ENCODE data around the gene MDM2. TPM values are rescaled to one million over a fixed set of nuclear protein-coding genes. Genes with fewer than 3 reads are reported as not detected.

MDM2 gene
- total RNA-seq, 4 donors from 2014 or later = 47.5 to 79.2 (median 57.4) TPM

DNA sequence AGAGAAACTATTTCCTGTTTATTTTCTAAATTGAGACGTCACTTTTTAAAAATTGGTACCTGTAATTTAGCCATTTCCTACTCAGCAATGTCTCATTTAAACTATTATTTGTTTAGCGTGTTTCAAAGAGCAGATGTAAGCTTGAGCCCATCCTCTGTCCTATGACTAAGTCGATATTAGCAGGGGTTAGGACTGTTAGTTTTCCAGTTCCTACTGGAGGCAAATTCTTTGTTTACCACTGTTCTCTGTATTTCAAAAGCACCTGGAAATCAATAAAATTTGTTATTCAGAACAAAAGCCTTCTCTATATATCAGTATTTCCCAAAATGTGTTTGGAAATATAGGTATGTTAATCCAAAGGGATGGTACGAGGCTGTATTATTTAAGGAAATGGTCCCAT, 42.4 kb downstream of the MDM2 start:
- H3K27ac ChIP-seq = no peak overlapping the region
- TF ChIP-seq POLR2AphosphoS5 (IDR thresholded peaks at IDR 0.05) = no peak
- no peak for TF ChIP-seq POLR2A (IDR thresholded peaks at IDR 0.05)
- TF ChIP-seq, protein P1, sequence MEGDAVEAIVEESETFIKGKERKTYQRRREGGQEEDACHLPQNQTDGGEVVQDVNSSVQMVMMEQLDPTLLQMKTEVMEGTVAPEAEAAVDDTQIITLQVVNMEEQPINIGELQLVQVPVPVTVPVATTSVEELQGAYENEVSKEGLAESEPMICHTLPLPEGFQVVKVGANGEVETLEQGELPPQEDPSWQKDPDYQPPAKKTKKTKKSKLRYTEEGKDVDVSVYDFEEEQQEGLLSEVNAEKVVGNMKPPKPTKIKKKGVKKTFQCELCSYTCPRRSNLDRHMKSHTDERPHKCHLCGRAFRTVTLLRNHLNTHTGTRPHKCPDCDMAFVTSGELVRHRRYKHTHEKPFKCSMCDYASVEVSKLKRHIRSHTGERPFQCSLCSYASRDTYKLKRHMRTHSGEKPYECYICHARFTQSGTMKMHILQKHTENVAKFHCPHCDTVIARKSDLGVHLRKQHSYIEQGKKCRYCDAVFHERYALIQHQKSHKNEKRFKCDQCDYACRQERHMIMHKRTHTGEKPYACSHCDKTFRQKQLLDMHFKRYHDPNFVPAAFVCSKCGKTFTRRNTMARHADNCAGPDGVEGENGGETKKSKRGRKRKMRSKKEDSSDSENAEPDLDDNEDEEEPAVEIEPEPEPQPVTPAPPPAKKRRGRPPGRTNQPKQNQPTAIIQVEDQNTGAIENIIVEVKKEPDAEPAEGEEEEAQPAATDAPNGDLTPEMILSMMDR (IDR thresholded peaks at IDR 0.05) = no peak
- no peak for TF ChIP-seq EP300 (IDR thresholded peaks at IDR 0.05)
- H3K27me3 ChIP-seq = no peaks in the 10 kb centered on the region
- H3K9me3 ChIP-seq = no peaks in the 10 kb centered on the region
- no peak overlapping the region for H3K4me3 ChIP-seq
- no peak for ATAC-seq
- H3K4me1 ChIP-seq = no peaks in the 10 kb centered on the region
- 80 to 88% methylated on average over 4 of the region's 4 CpGs for WGBS, 2 donors (ENCODE audit: low coverage in 1 of 2)
- no peaks in the 10 kb centered on the region for H3K36me3 ChIP-seq

DNA sequence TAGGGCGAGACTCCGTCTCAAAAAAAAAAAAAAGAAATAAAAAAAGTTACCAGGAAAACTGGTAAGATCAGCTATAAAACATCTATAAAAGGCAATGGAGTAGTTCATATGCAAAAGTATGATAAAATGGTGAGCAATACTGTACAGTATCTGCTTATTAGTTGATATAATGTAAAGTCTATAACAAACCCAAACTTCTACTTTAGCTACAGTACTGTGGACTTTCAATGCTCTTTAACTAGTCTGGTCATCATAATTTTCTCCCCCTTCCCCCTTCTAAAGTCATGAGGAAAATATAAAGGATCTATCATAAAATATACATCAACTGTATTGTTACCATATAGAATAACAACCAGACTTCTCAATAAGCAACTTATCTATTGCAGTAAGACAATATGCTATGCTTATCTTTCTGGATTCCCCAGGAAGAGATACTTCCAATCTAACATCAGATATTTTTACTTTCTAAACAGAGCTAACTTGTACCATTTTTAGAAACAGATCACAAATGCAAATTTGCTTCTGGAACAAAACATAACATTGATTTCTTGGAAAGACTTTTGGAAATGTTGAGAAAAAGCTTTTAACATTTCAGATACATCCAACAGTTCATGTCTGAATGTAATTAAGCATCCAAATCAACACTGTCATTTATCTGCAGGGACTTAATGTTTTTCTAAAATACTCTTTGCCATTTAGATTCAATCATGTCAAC, 43.8 kb downstream of the MDM2 start:
- no peaks in the 10 kb centered on the region for H3K9me3 ChIP-seq
- WGBS, 2 donors (ENCODE audit: low coverage in 1 of 2) = no CpG with 5 or more reads among the region's 2 CpGs
- no peak overlapping the region for H3K4me3 ChIP-seq
- no peak overlapping the region for H3K27ac ChIP-seq
- no peaks in the 10 kb centered on the region for H3K4me1 ChIP-seq
- no peak for ATAC-seq
- TF ChIP-seq, protein P1 (IDR thresholded peaks at IDR 0.05) = no peak
- TF ChIP-seq POLR2A (IDR thresholded peaks at IDR 0.05) (no peak), POLR2AphosphoS5 (IDR thresholded peaks at IDR 0.05) (no peak), EP300 (IDR thresholded peaks at IDR 0.05) (no peak)
- H3K36me3 ChIP-seq = peaks cover 0 to 8% of the 10 kb centered on the region in 2 donors
- H3K27me3 ChIP-seq = no peaks in the 10 kb centered on the region

DNA sequence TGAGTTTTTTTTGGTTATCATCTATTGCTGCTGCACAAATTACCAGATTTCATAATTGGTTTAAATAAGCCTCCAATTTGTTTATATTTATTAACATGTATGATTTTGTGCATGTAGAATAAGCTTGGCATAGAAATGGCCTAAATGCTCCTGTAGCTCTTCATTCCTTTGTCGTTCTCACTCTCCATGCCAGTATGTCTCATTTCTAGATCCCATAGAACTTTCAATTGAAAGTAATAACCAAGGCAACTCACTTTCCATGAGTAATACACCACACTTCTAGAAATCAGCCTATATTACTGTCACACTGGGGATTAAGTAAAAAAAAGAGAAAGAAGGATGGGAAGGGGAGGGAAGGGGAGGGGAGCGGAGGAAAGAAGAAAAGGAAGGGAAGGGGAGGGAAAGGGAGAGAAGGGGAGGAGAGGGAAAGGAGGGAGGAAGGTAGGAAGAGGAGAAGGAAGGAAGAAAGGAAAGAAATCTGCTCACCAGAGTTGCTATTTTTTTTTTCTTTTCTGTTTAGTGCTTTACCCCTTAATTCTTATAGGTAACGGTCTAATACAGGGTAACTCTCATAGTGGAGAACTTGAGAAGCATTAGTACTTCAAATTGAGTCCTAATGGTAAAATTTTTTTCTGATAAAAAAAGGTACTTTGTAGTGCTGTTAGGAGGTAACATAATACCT, 45.6 kb downstream of the MDM2 start:
- H3K4me3 ChIP-seq = no peak overlapping the region
- 91 to 100% methylated on average over 2 to 3 of the region's 3 CpGs for WGBS, 2 donors (ENCODE audit: low coverage in 1 of 2)
- no peaks in the 10 kb centered on the region for H3K4me1 ChIP-seq
- ATAC-seq = no peak
- no peaks in the 10 kb centered on the region for H3K9me3 ChIP-seq
- H3K36me3 ChIP-seq = peaks cover 0 to 8% of the 10 kb centered on the region in 2 donors
- H3K27me3 ChIP-seq = no peaks in the 10 kb centered on the region
- no peak overlapping the region for H3K27ac ChIP-seq
- no peak for TF ChIP-seq POLR2A (IDR thresholded peaks at IDR 0.05)
- no peak for TF ChIP-seq EP300 (IDR thresholded peaks at IDR 0.05)
- TF ChIP-seq, protein P1 (IDR thresholded peaks at IDR 0.05) = no peak
- no peak for TF ChIP-seq POLR2AphosphoS5 (IDR thresholded peaks at IDR 0.05)

DNA sequence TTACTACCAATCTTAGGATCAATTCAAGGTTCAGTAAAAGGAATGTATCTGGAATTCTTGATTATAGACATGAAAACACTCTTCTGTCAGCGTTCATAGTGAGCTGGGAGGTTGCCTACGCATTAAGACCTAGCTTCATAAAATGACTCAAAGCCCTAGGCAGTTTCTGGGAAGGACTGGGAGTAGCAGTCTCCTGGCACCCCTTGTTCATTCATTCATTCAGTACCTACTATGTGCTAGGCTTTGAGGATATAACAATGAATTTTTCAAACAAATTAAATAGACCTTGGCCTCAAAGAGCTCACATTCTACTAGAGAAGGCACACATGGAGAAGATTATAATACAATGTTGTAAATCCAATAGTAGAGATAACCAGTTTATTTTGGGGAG, 46.1 kb downstream of the MDM2 start:
- no peak for ATAC-seq
- WGBS, 2 donors (ENCODE audit: low coverage in 1 of 2) = 97 to 100% methylated on average over 1 to 2 of the region's 2 CpGs
- H3K9me3 ChIP-seq = no peaks in the 10 kb centered on the region
- no peaks in the 10 kb centered on the region for H3K27me3 ChIP-seq
- no peak for TF ChIP-seq POLR2AphosphoS5 (IDR thresholded peaks at IDR 0.05)
- TF ChIP-seq, protein P1 (IDR thresholded peaks at IDR 0.05) = no peak
- no peak for TF ChIP-seq POLR2A (IDR thresholded peaks at IDR 0.05)
- TF ChIP-seq EP300 (IDR thresholded peaks at IDR 0.05) = no peak
- no peak overlapping the region for H3K4me3 ChIP-seq
- no peak overlapping the region for H3K27ac ChIP-seq
- no peaks in the 10 kb centered on the region for H3K4me1 ChIP-seq
- peaks cover 0 to 8% of the 10 kb centered on the region in 2 donors for H3K36me3 ChIP-seq

DNA sequence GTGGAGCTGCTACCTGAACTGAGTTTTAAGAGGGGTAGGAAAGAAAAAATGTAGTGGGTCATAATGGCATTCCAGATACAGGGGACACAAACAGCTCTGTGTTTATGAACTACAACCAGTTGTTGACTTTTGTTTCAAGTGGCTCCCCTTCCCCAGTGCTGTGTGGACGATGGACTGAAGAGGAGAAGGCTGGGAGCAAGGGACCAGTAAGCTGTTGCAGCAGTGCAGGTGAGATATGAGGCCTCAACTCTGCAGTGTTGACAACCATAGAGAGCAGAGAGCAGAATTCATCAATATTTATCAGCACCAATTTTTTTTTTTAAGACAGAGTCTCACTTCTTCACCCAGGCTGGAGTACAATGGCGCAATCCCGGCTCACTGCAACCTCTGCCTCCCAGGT, 46.6 kb downstream of the MDM2 start:
- peaks cover 0 to 8% of the 10 kb centered on the region in 2 donors for H3K36me3 ChIP-seq
- no peaks in the 10 kb centered on the region for H3K27me3 ChIP-seq
- TF ChIP-seq, protein P1 (IDR thresholded peaks at IDR 0.05) = no peak
- TF ChIP-seq POLR2A (IDR thresholded peaks at IDR 0.05) (no peak), POLR2AphosphoS5 (IDR thresholded peaks at IDR 0.05) (no peak), EP300 (IDR thresholded peaks at IDR 0.05) (no peak)
- no peaks in the 10 kb centered on the region for H3K9me3 ChIP-seq
- WGBS, 2 donors (ENCODE audit: low coverage in 1 of 2) = 83 to 86% methylated on average over 1 to 2 of the region's 3 CpGs
- no peak overlapping the region for H3K27ac ChIP-seq
- ATAC-seq = no peak
- H3K4me3 ChIP-seq = no peak overlapping the region
- no peaks in the 10 kb centered on the region for H3K4me1 ChIP-seq

All from gastroesophageal sphincter (tissue), 4 donors.